Fibroblast of skin of left biceps (primary cell): ENCODE measurements around the gene PITPNC1.
"Not testable (repeated sequence)": the region's sequence is repeated elsewhere in the genome, so short reads cannot be mapped to it uniquely, and the experiment has no call there.

Source experiments
- DNase-seq, 2 experiments: peaks; one replicate each; pipeline ENCODE4 v3.0.0-alpha.2; 2013; ENCODE audit warnings: low read depth in 2 of 2

The PITPNC1 gene

DNA sequence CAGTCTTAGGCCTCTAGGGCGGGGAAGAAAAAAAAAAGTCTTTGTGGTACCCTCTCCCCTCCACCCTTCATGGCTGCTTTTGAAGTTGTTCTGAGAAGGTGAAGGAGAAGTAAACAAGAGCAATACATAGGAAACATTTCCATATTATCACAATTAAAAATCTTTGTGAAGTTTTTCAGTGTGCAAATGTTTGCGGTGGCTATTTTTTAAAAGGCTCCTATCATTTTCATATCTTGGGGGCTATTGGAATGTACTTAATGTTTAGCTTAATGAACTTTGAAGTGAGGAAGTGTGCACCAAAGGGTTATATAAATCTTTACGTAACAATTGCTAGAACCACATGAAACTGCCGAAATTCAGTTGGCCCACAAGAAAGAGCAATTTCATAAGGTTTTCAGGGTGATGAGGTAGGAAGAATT, 348.3 kb downstream of the PITPNC1 start:
- DNase-seq, result no peak

DNA sequence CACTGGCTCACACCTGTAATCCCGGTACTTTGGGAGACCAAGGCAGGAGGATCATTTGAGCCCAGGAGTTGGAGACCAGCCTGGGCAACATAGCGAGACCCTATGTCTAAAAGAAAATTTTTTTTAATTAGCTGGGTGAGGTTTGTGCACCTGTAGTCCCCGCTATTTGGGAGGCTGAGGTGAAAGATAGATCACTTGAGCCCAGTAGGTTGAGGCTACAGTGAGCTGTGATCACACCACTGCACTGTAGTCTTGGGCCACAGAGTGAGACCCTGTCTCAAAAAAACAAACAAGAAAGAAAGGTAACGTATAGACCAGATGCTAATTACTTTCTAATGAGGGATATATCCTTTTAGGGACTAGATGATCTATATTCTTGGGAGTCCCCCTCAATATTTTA, 348.7 kb downstream of the PITPNC1 start:
- DNase-seq, result no peak

GRCh38 chr17:67727152-67728039, 350.3 kb downstream of the PITPNC1 start:
- DNase-seq, result not testable (repeated sequence)

DNA sequence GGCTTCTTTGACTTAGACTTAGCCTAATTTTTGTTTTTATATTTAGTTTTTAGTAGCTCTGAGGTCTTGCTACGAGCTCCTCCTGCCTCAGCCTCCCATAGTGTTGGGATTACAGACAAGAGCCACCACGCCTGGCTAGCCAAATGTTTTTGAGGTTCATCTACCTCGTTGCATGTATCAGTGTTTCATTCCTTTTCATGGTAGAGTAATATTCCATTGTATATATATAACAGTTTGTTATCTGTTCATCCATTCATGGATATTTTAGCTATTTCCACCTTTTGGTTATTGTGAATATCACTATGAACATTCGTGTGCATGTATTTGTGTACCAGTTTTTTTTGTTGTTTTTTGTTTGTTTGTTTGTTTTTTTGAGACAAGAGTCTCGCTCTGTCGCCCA, 352.8 kb downstream of the PITPNC1 start:
- no peak for DNase-seq

DNA sequence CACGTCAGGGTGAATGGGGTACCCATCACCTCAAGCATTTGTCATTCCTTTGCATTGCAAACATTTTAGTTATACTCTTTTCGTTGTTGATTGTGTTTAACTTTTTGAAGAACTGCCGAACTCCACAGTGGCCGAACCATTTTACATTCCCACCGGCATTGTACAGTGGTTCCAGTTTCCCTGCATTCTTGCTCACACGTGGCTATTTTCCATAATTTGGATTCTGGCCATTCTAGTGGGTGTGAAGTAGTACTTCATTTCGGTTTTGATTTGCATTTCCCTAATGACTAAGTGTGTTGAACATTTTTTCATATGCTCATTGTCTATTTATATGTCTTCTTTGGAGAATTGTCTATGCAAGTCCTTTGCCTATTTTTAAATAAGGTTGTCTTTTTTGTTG, 353.6 kb downstream of the PITPNC1 start:
- no peak for DNase-seq

- DNase-seq, result no peak
Observed at GRCh38 chr17:67733449-67733848, 356.4 kb downstream of the PITPNC1 start.

- no peak for DNase-seq
Observed at GRCh38 chr17:67737145-67737544, 360.1 kb downstream of the PITPNC1 start.

DNA sequence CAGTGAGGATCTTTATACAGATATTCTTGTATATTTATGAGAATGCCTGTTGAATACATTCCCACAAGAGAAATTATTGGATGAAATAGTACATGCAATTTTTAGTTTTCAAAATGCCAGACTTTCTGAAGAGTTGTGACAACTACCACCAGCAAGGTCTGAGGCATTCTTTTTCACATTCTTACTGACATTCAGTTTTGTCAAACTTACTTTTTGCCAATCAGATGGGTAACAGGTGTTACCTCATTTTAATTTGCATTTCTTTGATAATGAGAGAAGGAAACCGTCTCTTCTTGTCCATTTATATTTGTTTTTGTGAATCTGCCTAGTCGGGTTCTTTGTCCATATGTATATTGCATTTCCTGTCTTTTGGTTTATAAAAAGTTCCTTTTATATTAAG, 364.9 kb downstream of the PITPNC1 start:
- DNase-seq, result no peak
